ENCODE results near the gene C4orf17.
"Not testable (repeated sequence)": the region's sequence is repeated elsewhere in the genome, so short reads cannot be mapped to it uniquely, and the experiment has no call there.

C4orf17 gene

DNA sequence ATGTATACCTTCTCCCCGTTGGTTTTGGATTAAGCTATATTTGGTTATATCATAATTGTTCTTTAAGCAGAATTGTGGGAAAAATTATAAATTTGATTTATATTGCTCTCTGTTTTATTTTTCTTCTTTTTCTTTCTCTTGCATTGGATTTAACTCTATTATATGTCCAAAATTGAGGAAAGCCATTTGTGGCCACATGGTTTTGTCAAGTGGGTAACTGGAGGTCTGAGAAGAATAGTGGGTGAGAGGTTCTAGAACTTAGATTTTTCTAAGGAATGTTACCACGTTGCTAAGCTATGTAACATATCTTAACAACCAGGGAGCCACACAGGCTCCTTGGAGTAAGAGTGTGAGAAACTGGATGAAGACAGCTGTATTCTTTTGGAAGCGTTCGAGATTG is at the start of gene C4orf17:
C4orf17 (plus strand) TSS at position 301 of the 400 bp plus-strand sequence. CDS start 2,061 bp downstream, outside the sequence.
- no peak for DNase-seq

DNA sequence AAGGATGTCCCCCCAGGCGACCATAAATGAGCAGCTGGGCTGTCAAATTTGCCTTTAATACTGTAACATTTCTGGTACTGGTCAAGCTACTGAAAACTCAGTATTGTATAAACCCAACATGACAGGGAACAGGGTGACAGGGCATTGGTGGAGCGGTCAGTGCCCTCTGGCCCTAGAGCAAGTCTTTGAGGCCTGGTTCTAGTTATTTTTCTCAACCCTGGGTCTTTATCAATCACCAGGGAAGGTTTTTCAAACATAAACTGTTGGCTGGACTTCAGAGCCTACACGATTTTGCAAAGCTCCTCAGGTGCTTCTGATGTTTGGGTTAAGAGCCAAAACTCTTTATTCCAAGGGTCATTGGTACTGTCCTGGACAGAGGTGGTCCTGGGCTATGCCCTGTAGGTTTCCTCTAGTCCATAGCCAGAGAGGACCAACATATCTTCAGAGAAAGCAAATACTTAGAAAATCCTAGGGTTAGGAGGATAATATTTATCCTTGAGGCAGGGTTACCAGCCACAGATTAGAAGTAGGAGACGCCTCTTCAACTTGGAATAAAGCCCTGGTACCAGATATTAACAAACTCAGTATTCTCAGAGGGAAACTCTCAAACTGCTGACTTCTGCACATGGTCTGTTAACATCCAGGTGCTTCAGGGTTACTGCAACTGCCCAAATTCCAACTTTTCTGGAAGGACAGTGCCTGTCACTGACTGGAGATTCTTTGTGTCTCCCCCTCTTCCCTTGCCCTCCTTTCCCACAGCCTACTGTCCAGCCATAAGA is 49.0 kb upstream of the C4orf17 start:
- no peak for DNase-seq

GRCh38 chr4:99462875-99463464 is 47.9 kb upstream of the C4orf17 start:
- no peak for DNase-seq

GRCh38 chr4:99463566-99463965 is 47.3 kb upstream of the C4orf17 start:
- DNase-seq = no peak

DNA sequence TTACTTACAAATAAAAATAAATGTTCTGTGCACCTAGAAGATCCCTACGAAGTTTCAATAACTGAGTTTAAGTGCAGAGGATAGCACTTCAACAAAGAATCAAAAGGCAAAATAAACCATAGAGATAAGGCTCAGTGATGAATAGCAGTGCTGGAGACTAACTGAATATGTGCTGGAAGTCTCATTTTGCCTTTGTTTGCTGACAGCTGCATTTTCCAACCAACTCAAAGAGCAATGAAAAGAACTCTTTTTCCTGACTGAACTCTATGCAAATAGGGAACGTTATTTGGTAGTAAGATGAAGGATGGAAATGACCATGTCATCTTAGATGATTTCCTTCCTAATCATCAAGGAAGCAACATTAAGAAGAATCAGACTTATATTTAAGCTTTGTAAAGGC is 42.9 kb upstream of the C4orf17 start:
- DNase-seq = no peak

DNA sequence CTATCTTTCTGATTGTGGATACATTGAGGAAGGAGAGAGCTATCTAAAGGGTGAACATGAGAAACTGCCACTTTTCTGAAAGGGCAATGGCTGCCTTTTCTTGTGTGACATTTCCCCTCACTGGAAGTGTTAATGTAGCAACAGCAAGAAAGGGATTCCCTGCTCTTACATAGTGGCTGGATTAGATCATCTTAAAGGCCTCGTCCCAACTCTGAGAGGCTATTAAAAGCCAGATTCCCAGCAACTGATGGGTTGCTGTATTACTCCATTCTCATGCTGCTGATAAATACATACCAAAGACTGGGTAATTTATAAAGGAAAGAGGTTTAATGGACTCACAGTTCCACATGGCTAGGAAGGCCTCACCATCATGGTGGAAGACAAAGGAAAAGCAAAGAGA is 41.9 kb upstream of the C4orf17 start:
- DNase-seq = no peak

DNA sequence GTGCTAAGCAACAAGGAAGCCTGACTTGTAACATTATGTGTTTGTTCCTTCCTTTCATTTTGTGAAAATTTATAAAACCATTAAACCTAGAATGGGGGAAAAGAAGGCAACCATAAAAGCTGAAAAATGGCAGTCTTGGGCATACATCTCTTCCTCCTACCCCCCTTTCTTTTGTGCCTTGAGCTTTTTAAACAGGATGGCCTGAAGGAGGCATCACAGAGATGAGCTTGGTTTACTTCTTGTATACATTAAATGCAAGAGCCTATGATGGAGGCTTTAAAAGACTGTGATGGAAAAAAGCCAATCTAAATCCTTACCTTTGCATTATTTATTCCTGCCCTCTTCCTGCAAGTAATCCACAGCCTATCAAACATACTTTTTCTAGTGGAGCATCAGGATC is 39.5 kb upstream of the C4orf17 start:
- no peak for DNase-seq

- DNase-seq = no peak
Measured at GRCh38 chr4:99471896-99472295, 38.9 kb upstream of the C4orf17 start.

GRCh38 chr4:99473131-99473530 is 37.7 kb upstream of the C4orf17 start:
- no peak for DNase-seq

DNA sequence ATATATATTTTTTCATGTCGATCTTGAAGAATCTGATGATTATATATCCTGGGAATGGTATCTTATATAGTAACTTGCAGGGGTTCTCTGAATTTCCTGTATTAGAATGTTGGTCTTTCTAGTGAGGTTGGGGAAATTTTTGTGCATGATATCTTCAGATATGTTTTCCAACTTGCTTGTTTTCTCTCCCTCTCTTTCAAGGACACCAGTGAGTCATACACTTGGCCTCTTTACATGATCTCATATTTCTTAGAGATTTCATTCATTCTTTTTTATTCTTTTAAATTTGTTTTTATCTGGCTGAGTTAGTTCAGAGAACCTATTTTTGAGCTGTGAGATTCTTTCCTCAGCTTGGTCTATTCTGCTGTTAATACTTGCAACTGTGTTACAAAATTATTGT is 27.2 kb upstream of the C4orf17 start:
- DNase-seq = no peak

DNA sequence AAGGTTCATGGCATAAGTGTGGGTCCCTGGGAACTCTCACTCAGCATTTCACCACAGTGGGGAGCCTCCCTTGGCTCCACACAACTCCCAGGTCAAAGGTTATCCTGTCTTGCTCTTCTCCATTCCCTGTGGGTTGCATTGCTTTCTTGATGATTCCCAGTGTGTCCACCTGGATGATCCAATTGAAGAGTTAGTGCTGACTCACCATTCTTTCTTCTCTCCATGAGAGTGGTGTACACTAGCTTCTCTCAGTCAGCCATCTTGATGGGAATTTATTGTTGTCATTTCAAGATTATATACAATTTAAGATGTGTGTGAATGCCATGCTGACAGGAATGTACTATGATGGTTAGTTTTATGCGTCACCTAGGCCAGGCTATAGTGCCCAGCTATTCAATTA is 25.6 kb upstream of the C4orf17 start:
- no peak for DNase-seq

DNA sequence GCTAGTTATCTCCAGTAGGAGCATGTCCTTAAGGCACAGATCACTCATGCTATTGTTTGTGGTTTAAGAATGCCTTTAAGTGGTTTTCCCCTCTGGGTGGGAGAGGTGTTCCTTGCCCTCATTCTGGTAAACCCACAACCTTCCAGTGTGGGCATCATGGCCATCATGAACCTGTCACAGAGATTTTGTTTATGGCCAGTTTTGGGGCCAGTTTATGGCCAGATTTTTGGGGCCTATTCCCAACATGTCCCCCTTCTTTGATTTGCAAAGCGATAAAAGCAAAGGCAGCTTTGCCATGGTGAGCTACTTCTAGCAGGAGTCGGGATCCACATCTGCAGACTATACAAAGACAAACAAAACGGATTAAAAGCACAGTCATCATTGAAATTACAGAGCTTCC is 24.2 kb upstream of the C4orf17 start:
- DNase-seq = not testable (repeated sequence)

DNA sequence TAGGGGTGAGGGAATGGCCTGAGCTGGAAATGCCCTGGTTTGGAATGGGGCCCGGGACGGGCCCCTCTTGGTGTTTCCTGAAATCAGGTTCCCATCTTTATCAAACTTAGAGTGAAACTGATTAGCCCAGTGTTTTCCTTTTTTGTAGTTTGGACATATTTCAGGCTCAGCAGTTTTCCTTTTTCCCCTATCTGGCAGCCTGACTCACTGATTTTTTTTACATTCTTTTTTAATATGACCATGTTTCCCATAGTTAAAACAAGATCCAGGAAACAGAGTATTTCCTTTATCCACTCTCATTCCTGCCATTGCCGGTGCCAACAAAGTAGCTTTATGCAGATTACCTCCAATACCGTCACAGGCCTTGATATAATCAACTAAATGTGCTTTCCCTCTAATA is 20.5 kb upstream of the C4orf17 start:
- DNase-seq = no peak

DNA sequence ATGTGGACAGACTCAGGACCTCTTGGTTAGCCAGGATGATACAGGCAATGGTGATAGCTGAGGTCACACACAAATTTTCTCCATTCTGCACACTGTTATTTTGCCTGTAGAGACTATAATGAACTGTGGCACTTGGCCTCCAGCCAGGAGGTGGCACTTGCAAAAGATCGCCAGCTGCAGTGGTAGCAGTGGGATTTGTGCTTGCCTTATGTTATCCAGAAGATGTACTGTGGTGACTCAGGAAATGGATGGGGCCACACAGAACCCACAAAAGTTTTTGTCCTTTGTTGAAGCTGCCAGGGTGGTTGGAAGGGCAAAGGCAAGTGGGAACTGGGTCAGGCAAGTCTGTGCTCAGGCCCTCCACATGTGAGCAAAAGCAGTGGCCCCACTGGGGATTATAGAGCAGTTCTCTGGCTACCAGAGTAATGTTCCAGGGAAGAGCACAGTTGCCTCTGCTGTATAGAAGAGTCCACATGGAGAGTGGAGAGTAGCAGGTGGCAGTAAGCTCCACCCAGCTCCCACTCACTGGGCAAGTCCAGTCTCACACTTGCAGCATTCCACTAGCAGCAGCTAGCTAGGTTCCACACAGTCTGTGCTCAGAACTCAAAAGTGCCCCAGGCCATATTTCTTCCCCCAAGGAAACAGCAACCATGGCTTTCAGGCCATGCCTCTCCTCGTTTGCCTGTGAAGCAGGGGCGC is 5.9 kb upstream of the C4orf17 start:
- no peak for DNase-seq

DNA sequence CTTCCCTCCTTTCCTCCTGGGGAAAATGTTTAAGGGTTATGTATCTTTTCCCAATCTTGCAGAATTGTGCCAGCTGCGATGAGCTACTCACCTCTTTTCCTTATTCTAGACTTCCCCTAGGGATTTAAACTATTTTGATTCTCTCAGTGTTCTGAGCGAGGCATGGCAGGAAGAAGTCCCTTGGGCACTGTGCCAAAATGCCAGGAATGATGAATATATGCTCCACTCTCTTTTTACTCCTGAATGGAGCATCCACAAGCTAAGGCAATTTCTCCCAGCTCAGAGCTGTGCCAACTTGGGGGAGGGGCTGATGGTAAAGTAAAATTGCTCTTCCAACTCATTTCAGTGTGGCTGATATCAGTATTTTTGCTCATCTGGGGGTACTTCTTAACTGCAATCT is 4.0 kb upstream of the C4orf17 start:
- DNase-seq = no peak

DNA sequence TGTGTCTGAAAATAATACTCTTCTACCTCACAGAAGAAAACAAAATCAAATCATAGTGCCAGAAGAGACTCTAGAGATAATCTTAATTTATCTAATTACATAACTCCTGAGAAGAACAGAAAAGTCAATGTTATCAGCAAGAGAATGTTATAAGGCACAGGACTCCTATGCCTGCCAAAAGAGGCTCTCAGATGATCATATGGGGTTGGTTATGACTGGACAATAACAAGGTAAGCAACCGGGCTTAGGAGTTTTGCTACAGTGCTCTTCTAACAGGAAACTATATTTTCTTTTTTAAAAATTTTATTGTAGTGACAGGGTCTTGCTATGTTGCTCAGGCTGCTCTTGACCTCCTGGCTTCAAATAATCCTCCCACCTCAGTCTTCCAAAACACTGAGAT is 3.5 kb upstream of the C4orf17 start:
- DNase-seq = no peak

DNA sequence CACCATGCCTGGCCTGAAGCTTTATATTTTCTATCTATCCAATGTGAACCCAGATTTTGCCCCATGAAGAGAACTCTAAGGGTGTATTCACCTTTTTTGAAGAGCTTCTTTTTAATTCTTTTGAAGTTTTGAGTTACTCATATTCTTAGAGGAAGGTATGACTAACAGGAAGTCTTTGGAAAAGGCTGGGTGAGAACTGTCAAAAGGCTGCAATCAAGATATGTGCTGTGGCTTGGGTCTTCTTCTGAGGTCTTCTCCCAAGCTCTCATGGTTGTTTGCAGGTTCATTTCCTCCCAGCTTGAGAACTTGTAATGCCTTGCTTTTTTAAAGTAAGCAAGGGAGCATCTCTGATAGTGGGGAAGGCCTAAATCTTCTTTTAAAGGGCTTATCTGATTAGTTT is 3.1 kb upstream of the C4orf17 start:
- no peak for DNase-seq

DNA sequence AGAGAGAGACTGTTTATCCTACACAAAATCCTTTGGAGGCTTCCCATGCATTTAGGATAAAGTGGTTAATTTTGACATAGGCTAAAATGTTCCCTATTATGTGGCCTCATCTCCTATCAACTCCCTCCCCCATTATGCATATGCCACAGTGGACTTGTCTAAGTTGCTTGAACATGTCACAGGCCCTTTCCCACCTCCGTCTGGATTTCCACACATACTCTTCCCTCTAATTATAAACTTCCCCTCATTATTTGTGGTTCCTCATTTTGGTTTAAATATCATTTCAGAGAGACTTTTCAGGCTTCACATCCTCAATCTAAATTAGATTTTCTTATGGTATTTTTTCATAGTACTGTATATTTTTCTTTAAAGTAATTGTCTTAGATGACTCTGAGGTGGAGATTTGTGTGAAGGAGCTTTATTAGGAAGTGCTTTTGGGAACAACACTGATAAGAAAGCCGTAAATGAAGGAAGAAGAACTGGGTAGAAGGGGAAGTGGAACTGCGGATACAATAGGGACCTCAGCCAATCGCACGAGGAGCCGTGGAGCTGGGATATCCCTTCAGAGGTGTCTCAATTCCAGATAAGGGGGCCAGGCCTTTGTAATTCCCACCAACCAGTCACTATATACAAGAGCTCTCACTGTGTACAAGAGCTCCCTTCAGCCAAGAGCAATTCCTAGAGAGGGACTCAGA is 7.9 kb downstream of the C4orf17 start:
- no peak for DNase-seq

- DNase-seq = no peak
Measured at GRCh38 chr4:99529228-99529627, 18.4 kb downstream of the C4orf17 start.

DNA sequence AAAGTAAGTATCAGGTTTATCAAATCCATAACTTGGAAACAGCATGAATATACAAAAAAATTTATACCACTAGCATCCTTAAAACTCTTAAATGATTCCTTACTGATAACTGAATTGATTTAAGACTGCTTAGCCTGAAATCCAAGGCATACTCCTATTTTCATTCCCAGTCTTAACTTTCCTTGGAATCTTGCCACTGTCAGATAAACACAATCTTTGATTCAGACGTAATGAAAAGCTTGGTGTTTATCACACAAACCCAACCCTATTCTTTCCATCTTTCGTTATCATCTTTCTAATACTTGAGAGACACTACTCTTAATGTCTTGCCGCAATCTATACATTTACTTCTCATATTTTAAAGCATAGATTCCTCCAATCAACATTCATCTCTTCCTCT is 19.1 kb downstream of the C4orf17 start:
- no peak for DNase-seq

DNA sequence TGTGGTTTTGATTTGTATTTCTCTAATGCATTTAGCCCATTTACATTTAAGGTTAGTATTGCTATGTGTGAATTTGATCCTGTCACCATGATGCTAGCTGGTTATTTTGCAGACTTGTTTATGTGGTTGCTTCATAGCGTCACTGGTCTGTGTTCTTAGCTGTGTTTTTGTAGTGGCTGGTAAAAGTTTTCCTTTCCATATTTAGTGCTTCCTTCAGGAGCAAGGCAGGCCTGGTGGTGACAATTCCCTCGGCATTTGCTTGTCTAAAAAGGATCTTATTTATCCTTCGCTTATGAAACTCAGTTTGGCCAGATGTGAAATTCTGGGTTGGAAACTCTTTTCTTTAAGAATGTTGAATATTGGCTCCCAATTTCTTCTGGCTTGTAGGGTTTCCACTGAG is 23.9 kb downstream of the C4orf17 start:
- not testable (repeated sequence) for DNase-seq

DNA sequence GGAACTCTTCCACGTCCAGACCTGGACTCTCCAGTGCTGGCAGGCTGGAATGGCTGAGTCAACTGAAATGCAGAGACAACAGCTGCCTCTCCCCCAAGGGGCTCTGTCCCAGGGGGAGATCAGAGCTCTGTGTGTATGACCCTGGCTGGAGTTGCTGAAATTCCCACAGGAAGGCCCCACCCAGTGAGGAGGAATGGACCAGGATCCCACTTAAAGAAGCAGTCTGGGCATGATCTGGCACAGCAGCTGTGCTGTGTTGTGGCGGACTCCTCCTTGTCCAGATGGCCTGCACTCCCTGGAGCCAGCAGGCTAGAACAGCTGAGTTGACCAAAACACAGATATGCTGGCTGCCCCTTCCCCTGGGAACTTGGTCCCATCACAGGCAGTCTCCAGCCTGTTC is 25.4 kb downstream of the C4orf17 start:
- DNase-seq = no peak

DNA sequence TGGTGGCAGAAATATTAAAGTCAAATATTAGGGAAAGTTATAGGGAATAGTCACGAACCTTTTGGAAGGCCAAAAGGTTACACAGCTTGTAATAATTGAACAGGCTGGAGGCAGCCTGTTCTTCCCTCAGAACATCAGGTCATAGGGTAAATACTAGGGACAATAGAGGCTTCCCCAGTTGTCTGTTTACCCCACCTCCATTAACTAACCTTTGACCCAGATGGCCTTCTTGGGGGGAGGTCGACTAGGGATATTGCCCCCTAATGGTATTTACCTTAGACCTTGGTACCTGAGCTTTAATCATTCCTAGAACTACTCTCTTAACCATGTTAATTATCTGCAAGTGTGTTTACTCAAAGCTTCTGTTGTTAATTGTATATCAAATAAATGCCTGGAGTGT is 26.0 kb downstream of the C4orf17 start:
- no peak for DNase-seq

- no peak for DNase-seq
Measured at GRCh38 chr4:99537674-99538073, 26.9 kb downstream of the C4orf17 start.
